Measurements from ENCODE around the gene NTSR1.

The NTSR1 gene

DNA sequence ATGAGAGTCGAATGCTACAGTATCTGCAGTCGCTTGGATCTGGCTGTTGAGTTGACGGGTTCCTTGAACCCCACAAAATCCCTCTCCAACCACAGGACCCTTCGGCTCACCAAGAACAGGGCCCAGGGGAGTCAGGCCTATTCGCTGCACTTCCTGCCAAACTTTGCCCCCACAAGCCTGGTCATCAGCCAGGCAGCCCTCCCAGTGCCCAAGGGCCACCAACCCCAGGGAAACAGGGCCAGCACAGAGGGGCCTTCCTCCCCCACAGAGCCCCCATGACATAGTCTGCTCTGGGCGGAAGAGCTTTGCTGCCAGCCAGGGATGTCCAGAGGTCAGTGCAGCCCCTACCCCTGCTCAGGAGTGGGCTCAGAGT is 53.1 kb downstream of the NTSR1 start:
- no peak for DNase-seq

DNA sequence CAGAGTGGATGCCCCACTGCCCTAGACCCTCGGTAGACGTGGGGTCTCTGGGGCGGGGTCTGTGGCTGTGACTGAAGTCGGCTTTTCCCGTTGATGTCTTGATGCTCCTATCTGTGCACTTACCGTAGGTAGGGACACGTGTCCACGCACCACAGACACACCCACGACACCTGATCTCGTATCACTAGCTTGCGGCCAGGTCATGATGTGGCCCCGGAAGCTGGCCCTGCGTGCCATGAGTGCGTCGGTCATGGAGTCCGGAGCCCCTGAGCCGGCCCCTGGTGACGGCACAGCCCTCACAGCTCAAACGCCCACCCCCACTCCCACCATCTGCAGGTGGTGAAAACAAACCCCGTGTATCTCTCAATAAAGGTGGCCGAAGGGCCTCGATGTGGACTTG is 53.7 kb downstream of the NTSR1 start:
- no peak for DNase-seq

GRCh38 chr20:62762801-62763368 is 54.2 kb downstream of the NTSR1 start:
- no peak for DNase-seq

- DNase-seq: no peak
Observed at GRCh38 chr20:62763404-62763803, 54.8 kb downstream of the NTSR1 start.

- DNase-seq: no peak
Observed at GRCh38 chr20:62764156-62764935, 55.7 kb downstream of the NTSR1 start.

DNA sequence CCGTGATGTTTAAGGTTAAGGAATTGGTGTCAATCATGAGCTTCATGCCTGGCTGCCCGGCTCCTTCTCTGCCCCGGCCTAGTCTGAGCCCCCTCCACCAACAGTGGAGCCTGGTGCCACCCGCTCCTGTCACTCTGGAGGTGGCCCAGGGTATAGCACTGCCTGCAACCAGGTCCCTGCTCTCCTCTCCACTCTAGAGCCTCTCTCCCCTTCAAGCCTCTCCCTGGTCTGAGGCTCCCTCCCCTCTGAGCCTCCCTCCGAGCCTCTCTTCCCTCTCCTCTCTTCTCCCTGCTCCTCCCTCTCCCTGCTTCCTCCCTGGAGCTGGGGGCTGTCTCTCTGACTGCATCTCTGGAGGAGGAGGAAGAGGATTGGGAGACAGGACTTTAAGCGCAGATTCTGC is 56.4 kb downstream of the NTSR1 start:
- DNase-seq: no peak

DNA sequence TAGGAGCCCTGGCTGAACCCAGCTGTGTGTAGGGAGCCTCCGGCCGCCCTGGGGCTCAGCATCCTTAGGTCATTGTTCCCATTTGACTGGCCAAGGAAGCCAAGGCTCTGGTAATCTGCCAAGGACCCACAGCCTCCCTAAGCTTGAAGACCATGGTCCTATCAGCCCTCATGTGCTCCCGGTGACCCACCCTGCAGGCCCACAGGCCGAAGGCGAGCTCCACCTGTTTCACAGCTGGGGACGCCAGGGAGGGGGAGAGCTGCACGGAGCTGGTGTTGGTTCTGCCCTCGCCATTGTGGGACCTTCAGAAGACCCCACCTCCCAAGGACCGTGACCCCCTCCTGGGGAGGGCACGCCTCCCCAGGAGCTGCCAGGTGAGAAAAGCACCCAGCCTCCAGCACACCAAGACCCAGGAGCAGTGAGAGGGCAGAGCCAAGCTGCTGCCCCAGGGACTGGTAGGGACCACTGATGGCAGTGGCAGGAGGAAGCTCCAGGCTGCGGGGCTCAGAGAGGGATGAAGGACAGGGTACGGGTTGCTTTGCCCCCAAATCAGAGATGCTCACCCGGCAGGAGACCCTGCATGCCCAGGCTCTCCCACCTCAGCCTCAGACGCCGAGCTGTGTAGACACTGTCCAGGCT is 56.9 kb downstream of the NTSR1 start:
- no peak for DNase-seq

DNA sequence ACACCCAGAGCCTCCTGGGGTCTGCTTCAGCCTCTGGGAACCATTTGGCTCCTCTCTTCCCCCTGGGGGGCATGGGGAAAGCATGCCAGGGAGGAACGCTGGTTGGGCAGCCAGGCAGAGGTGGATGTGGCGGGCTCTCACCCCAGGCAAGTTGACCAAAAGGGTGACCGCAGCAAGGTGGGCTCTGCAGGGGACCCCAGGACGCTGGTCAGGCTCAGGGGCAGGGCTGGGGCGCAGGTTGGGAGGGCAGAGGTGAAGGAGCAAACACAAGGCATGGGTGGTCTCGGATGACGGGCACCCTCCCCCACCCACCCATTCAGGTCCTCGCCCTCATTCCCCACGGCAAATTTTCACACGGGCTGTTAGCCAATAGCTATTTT is 57.4 kb downstream of the NTSR1 start:
- DNase-seq: no peak

- no peak for DNase-seq
Observed at GRCh38 chr20:62766716-62767115, 58.1 kb downstream of the NTSR1 start.

GRCh38 chr20:62768234-62768546 is 59.6 kb downstream of the NTSR1 start:
- no peak for DNase-seq

- no peak for DNase-seq
Observed at GRCh38 chr20:62768551-62769287, 60.1 kb downstream of the NTSR1 start.

DNA sequence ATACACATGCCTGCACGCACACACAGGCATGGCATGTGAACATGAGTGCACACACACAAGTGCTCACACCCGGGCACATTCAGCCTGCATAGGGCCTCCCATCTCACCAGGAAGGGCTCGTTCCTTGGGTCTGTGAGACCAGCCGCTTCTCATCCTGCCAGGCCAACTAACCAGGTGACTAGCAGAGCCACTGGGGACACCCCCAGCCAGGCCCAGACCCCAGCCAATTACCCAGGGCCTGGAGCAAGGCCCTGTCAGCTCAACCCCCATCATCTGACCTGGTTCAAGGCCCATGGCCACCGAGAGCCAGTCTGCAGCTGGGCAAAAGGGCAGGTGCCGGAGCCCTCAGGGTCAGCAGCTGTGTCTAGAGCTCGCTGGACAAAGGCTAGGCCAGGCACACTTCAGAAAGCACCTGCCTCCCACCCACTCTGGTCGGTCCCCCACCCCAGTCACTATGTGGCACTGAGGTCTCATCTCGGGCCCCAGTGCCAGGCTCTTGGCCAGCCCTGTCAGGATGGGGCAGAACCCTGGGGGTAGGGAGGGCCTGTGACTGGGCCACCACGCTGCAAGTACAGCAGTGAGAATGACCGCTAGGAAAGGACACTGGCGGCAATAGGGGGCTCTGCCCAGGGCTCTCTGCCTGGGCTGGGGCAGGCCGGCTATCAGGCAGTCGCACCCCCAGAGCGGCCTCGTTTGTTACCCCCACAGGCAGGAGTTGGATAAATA is 60.9 kb downstream of the NTSR1 start:
- DNase-seq: no peak

GRCh38 chr20:62770111-62770910 is 61.7 kb downstream of the NTSR1 start:
- no peak for DNase-seq

DNA sequence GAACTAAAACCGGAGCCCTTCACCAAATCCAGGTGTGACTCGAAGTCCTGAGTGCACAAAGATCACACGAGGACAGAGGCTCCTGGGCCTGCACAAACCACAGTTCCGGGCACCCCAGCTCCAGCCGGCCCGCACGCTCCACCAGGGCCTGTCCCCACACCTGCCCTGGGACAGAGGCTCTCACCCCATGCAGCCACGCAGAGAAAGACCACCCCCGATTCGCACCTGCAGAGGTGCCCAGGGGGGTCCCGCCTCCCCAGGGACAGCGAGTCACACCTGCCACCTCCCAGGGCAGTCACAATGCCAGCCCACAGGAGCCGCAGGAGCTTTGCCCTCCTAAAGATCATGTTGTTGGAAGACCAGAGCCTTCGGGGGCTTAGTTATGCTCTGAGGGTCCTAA is 62.3 kb downstream of the NTSR1 start:
- no peak for DNase-seq

DNA sequence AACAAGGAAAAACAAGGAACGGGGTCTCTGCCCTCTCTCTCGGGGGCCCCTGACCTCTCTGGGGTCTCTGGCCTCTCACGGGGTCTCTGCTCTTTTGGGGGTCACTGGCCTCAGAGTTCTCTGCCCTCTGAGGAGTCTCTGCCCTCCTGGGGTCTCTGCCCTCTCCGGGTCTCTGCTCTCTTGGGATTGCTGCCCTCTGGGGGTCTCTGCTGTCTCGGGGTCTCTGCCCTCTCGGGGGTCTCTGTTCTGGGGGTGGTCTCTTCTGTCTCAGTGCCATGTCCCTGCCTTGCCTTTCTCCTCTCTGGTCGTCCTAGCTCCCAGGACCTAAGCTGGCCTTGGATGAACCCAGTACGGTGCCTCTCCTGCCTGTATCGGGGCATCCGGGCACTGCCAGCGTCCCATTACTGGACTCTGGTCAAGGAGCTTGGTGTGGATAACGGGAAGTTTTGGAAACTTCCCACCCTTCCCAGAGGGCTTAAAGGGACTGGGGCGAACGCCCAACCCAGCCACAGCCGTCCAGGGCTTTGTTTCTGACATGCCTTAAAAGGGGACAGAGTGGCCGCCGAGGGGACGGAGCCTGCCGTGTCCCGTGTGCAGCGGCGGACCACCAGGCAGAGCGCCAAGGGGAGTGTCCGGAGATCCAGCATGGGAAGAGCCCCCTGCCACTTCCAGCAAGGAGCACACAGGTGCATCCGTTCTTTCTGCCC is 62.9 kb downstream of the NTSR1 start:
- no peak for DNase-seq

DNA sequence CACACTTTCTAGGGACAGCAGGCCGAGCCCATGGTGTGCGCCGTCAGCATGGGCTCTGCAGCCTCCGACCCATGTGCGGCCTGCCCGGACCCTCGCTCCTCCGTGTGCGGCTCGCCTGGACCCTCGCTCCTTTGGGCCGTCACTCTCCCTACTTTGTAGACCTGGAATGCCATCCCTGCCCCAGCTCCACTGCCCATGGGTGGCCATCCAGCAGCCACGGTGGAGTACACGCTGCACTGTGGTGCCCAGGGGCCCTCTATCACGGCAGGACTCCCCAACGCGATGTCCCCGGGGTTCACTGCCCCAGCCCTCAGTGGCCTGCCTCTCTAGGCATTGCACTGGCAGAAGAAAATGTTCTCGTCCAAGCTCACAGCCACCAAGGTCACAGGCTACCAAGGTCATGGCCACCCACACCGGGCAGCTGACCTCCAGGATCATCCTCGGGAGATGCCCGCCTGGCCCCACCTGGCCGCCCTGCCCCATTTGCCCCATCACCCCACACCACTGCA is 63.5 kb downstream of the NTSR1 start:
- no peak for DNase-seq

- DNase-seq: no peak
Observed at GRCh38 chr20:62772619-62772989, 64.0 kb downstream of the NTSR1 start.

DNA sequence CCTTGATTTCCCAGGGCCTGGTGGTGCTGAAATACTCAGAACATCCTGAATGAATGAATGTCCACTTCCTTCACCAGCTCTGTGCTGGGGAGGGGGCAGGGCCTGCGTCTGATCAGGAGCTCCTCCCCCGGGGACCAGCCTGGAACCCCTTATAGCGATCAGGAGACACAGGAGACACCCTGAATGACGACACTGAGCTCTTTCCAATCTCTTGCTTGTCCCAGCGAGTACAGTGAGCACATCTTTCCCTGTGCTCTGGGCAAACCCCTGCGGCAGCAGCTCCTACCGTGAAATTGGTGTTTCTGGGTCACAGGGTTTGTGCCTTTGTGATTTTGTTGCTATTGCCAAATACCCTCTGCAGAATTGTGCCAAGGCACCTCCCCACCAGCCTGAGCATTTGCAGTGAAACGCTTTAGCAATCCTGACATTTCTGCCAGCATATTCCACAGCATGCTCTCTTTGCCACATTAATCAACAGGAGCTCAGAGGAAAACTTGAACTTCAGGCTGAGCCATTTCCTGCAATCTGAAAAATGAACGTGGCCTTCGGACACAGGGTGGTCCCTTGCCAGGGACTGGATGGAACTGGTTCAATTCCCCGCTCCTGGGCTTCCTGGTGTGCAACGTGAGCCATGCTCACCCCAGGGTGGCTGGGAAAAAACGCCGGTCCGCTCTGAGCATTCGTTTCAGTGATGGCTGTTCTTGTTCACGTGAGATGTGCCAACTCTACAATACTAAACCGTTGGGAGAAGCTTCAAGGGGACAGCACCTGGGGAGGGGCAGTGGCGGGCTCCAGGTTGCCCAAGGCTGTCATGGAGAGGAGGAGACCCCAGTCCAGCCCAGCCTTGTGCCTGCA is 64.6 kb downstream of the NTSR1 start:
- DNase-seq: no peak

GRCh38 chr20:62773845-62774714 is 65.4 kb downstream of the NTSR1 start:
- DNase-seq: no peak

- DNase-seq: peak; percentile 37
Observed at GRCh38 chr20:62774762-62775161, 66.1 kb downstream of the NTSR1 start.
